ENCODE data around the gene KBTBD4.

KBTBD4 gene

GRCh38 chr11:47578524-47579494 is at the start of gene KBTBD4, which contains the start of gene NDUFS3:
Gene KBTBD4 (minus strand): TSS chr11:47578970. CDS start chr11:47578951, 19 bp downstream.
Gene NDUFS3 (plus strand): TSS chr11:47579074. CDS start chr11:47579092, 18 bp downstream.
- DNase-seq: peak; percentile 89 to 93 (median 91)

DNA sequence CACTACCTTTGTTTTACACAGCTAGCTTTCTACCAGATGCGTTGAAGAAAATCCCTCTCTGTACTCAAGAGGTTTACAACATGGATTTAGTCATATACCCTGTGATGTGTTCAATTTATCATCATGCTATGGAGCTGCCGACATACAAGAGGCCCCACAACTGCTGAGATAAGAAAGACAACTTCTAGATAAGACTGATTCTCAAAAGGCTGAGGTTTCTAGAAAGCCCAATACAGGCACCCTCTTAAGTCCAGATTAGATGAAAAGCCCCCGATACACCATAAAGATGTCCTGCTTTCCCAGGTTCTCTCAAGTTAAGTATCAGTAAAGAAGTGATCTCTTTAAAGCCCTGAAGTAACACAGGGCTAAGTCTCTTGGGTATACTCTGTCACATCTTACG is 49.3 kb upstream of the KBTBD4 start:
- DNase-seq: no peak

GRCh38 chr11:47626234-47626633 is 47.5 kb upstream of the KBTBD4 start:
- no peak for DNase-seq

GRCh38 chr11:47620836-47621378 is 42.1 kb upstream of the KBTBD4 start:
- no peak for DNase-seq

DNA sequence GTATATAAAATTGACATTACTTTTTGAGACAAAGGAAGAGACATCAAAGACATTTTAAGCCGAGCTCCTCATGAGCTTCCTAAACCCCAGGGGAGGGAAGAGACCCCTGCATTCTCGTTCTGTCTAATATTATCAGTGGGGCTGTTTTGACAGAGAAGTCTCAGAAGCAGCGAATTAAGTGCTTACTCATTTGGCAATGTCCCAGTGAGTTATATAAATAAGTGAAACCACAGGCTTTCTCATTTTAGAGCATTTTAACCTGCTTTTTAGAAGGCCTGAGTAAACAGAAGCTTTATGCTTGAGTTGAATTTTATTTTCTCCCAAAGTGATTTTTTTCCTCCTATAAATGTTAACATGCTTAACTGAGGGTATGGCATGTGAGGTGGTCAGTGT is 38.6 kb upstream of the KBTBD4 start:
- no peak for DNase-seq

GRCh38 chr11:47616726-47617416 is 38.1 kb upstream of the KBTBD4 start:
- DNase-seq: peak; percentile 54 to 73 (median 72)

DNA sequence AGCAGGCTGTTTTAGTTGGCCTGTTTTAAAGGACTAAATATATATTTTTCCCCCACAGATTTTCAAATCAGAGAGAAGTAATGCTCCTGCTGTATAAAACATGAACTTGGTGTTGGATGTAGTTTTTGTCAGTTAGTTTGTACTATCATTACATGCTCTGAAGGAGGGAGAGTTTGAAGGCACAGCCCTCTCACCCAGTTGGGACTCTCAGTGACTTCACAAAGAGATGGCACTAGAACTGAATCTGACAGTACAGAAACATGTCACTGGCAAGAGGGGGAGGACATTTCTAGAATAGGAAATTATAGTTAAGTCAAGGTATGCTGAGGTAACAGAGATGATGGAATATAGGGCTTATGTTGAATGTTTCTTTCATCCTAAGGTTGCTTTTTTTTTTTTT is 36.5 kb upstream of the KBTBD4 start:
- DNase-seq: no peak

GRCh38 chr11:47611348-47611794 is 32.6 kb upstream of the KBTBD4 start:
- peak; percentile 53 to 62 (median 53) for DNase-seq

- DNase-seq: no peak
Observed at GRCh38 chr11:47609675-47610074, 30.9 kb upstream of the KBTBD4 start.

GRCh38 chr11:47607380-47607779 is 28.6 kb upstream of the KBTBD4 start:
- no peak for DNase-seq

GRCh38 chr11:47606731-47607130 is 28.0 kb upstream of the KBTBD4 start:
- no peak for DNase-seq

GRCh38 chr11:47605921-47606320 is 27.2 kb upstream of the KBTBD4 start:
- DNase-seq: no peak

DNA sequence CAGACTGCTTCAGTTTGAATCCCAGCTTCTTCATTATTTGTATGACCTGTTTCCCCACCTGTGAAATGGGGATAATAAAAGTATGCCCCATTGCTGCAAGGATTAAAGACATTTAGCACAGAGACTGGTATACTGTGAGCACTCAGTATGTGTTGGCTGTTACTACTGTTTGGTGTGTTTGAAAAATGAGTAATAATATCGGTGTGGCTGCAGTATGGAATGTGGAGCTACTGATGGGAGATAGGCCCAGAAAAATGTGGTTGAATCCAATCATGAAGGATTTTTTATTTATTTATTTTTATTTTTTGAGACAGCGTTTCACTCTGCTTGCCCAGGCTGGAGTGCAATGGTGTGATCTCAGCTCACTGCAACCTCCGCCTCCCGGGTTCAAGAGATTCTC is 24.5 kb upstream of the KBTBD4 start:
- DNase-seq: no peak

- no peak for DNase-seq
Observed at GRCh38 chr11:47599902-47600301, 21.1 kb upstream of the KBTBD4 start.

DNA sequence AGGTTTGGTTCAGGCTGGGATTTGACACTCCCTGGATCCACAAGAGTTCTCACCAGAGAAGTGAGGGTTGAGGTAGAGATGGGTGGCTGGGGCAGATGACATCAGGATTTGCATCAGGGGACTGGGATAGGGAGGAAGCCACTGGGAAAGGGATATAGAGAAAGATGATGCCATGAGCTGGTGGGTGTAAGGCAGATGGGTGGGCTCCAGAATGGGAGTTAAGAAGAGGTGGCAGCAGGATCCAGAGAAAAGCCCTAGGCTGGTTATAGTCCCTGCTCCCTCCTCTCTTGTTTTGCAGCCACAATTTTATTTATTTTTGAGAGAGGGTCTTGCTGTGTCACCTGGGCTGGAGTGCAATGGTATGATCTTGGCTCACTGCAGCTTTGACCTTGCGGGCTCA is 17.2 kb upstream of the KBTBD4 start:
- DNase-seq: no peak

DNA sequence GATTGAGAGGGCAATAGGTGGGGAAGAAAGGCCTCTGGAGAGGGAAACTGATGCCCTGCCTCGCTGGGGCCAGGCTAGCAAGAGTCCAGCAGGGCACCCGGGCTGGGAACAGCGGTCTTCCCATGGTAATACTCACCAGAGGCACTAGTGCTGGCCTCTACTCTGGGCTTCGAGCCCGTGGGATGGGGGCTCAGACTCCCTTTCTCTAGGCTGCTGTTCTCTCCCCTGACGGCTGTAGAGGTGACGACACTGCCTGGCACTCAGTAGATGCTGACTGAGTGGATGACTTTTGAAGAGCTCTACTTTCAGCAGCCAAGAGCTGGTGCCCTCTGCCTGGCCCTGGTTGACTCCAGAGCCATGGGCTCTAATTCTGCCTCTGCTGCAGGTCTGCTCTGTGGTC is 16.3 kb upstream of the KBTBD4 start:
- no peak for DNase-seq

DNA sequence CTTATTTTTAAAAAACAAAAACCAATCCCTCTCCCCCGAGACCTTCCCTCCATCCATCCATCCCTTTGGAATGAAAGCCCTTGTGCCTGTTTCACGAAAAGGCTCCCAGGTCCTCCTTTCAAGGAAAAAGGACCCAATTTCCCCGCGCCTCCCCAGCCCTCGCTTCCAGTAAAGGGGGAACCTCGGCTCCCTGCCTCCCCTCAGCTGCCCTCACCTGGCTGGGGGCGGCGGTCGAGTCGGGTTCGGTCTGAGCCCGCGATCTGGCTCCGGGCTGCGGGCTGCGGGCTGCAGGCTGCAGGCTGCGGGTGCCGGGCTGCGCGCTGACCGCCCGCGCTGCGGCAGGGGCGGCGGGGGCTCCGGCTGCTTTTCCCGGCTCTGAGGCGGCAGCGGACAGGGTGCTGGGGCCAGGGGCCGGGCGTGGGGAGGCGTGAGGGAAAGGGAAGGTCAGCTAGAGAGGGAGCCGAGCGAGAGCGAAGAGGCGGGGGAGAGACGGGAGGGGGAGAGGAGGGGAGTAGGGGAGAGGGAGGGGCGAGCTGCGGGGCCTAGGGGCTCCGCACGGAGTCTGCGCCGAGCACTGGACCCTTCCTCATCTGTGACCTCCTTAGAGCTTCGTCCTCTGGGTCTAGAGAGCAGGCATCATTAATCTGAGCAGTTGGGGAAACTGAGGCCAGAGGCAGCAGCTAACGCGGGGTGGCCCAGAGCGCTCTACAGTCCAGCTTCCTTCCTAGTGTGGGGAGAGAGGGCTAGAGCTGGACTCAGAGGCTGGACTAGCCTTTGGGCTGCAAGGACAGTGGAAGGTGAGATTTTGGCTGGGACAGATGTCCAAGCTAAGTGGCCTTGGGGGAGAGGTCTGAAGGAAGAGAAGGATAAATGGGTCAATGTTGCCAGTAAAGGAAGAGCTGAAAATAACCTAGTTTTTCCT is 15.4 kb upstream of the KBTBD4 start, which contains the start of gene C1QTNF4:
C1QTNF4 (minus strand) TSS at position 478 of the 922 bp plus-strand sequence. CDS start 3,601 bp downstream, outside the sequence.
- no peak for DNase-seq

GRCh38 chr11:47593492-47593933 is 14.7 kb upstream of the KBTBD4 start:
- DNase-seq: no peak

DNA sequence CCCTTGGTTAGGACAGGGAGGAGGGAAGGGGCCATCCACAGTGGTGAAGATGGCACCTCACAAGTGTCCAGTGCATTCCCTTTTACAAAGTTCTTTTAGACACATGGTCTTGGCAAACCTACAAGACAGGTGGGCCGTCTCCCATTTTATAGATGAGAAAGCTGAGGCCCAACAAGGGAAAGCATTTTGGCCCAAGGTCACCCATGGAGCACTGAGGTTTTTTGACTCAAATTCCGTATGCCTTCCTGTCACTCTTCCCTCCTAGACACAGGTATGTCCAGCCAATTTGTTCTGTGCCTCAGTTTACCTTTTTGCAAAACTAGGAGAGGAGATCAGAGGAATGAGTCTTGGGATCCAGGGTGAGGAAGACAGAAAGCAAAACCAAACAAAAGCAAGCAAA is 14.2 kb upstream of the KBTBD4 start:
- DNase-seq: no peak

- peak in 1 of 3 donors; percentile 26 for DNase-seq
Observed at GRCh38 chr11:47592251-47592650, 13.5 kb upstream of the KBTBD4 start.

DNA sequence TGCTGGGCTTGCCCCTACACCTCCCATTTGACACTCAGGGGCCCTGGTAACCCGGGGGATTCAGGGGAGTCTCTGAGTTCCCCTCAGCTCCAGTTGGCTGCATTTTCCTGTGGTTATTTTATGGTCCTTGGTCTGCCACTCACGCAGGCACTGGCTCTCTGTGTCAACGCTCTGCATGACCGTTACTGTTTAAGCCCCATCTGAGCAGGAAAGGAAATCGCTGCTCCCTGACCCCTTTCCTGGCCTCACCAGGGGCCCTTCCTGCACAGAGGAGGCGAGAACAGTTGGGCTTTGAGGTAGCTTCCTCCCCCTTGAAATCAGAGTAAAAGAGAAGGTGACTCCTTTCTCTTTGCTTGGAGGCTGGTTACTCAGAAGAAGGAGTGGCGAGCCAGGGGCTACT is 13.0 kb upstream of the KBTBD4 start:
- DNase-seq: no peak
